Hypothalamus (tissue), 51 donors: Measurements from ENCODE around the gene CITED1.

Experiments
- DNase-seq, 51 donors: peaks; one replicate each; lab custom pipeline; 2025; lab: John Stamatoyannopoulos, UW

Gene CITED1

GRCh38 chrX:72271812-72272211 is 33.9 kb downstream of the CITED1 start:
- DNase-seq, result no peak

- no peak for DNase-seq
Measured at GRCh38 chrX:72271091-72271788, 34.5 kb downstream of the CITED1 start.

GRCh38 chrX:72270316-72270866 is 35.3 kb downstream of the CITED1 start:
- DNase-seq, result no peak

GRCh38 chrX:72269671-72270251 is 36.0 kb downstream of the CITED1 start:
- DNase-seq, result peak in 1 of 51 donors; percentile 8

GRCh38 chrX:72268597-72269365 is 36.9 kb downstream of the CITED1 start:
- DNase-seq, result no peak

GRCh38 chrX:72265263-72265662 is 40.5 kb downstream of the CITED1 start:
- no peak for DNase-seq

- no peak for DNase-seq
Measured at GRCh38 chrX:72262077-72262476, 43.6 kb downstream of the CITED1 start.

GRCh38 chrX:72260448-72260847 is 45.3 kb downstream of the CITED1 start:
- no peak for DNase-seq

- DNase-seq, result no peak
Measured at GRCh38 chrX:72258174-72258573, 47.5 kb downstream of the CITED1 start.

GRCh38 chrX:72255864-72256263 is 49.9 kb downstream of the CITED1 start:
- no peak for DNase-seq

- peak in 39 of 51 donors; percentile 0 to 67 (median 31) for DNase-seq
Measured at GRCh38 chrX:72255445-72255844, 50.3 kb downstream of the CITED1 start.

- no peak for DNase-seq
Measured at GRCh38 chrX:72254816-72255215, 50.9 kb downstream of the CITED1 start.

GRCh38 chrX:72253686-72254085 is 52.0 kb downstream of the CITED1 start:
- no peak for DNase-seq
